Measurements from ENCODE around the gene SHISA4. TPM values are rescaled to one million over a fixed set of nuclear protein-coding genes. Genes with fewer than 3 reads are reported as not detected.

Gene SHISA4
- total and polyA plus RNA-seq, 2 donors (not counting 3 experiments of a cell fraction or from before 2014, with no cell fraction given), result 25.6 to 78.2 TPM

DNA sequence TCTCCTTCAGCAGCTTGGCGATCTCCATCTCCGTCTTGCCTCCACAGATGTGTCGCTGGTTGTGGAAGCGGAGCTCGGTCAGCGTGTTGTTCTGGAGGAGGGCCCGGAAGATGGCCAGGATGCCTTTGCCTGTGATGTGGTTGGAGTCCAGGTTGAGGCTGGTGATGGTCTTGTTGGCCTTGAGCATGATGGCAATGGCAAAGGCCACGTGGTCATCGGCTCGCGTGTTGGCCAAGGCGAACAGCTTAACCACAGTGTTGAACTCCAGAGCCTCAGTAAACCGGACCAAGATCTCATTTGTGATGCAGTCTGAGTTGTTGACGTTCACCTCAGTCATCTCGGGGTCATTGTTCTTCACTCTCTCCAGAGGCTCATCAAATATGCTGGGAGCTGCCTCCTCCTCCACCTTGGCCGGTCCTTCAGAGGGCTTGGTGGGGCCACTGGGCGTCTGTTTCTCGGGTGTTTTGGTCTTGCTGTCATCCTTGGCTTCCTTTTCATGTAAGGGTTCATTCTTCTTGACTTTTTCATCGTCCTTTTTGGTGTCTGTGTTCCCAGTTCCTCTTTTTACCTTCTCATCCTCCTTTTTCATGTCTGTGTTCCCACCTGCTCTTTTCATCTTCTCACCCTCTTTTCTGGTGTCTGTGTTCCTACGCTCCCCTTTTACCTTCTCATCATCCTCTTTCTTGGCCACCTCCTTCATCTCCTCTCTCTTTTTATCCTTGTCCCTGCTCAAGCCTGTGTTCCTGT, 11.2 kb downstream of the SHISA4 start:
- DNase-seq (ENCODE audit: low read depth, low spot score) (no peak), FAIRE-seq (no peak)
- Histone ChIP-seq H3K9me1 (replicated peaks; ENCODE audit: control insufficient read depth, extremely low read depth, insufficient read depth, low read length) (no peaks in the 10 kb centered on the region), H3K27ac (ENCODE audit: insufficient read depth, low read depth, low read length) (no peak overlapping the region), H3K79me2 (ENCODE audit: control insufficient read depth, insufficient read depth, low read length) (no peaks in the 10 kb centered on the region), H3K4me1 (ENCODE audit: control insufficient read depth, extremely low read depth, insufficient read depth, low read length) (peaks cover 10% of the 10 kb centered on the region), H4K20me1 (replicated peaks; ENCODE audit: control insufficient read depth, extremely low read depth, insufficient read depth, low read length) (no peaks in the 10 kb centered on the region), H3K9me3 (replicated peaks; ENCODE audit: control insufficient read depth, insufficient read depth, low read length) (no peaks in the 10 kb centered on the region), H2AFZ (ENCODE audit: low read depth, low read length) (no peak overlapping the region), H3K4me3 (replicated peaks in 1 of 3; ENCODE audit: insufficient read depth in 1 of 3, low read depth in 1 of 3, low read length in 3 of 3) (no peak overlapping the region), H3K4me2 (ENCODE audit: insufficient read depth, low read length) (no peak overlapping the region), H3K36me3 (ENCODE audit: control insufficient read depth in 2 of 2, extremely low read depth in 1 of 2, insufficient read depth in 2 of 2, low read length in 2 of 2) (no peaks in the 10 kb centered on the region), H3K9ac (replicated peaks; ENCODE audit: extremely low read depth, insufficient read depth, low read length) (no peak overlapping the region), H3K27me3 (ENCODE audit: control insufficient read depth in 2 of 2, insufficient read depth in 2 of 2, low read length in 2 of 2) (no peaks in the 10 kb centered on the region)
- dilution Hi-C loops (cut with MboI; ENCODE audit: extremely low pct_ligation_motif_present, low sequenced_read_pairs), result no loop called here
- ChIA-PET CTCF (interaction anchor here (0.5 to 10.8 kb wide), 5 partner anchors 14 to 69 kb away, joined by 3 to 577 read pairs (median 4); partner anchors contain the start of gene LMOD1), POLR2A (interaction anchor here (0.7 to 0.9 kb wide), 2 partner anchors 53 to 55 kb away, joined by 3 read pairs; partner anchors contain the start of gene TIMM17A)
- TF ChIP-seq FOS (IDR thresholded peaks at IDR 0.05; ENCODE audit: borderline replicate concordance, insufficient read depth, low read length), result no peak
- no peak for TF ChIP-seq POLR2A (IDR thresholded peaks at IDR 0.05; ENCODE audit: low read depth, low read length)
- TF ChIP-seq GATA2 (IDR thresholded peaks at IDR 0.05; ENCODE audit: insufficient read depth, insufficient read length, low read depth, low read length), result no peak
- TF ChIP-seq POLR2AphosphoS5 (IDR thresholded peaks at IDR 0.05; ENCODE audit: insufficient read depth, low read depth, low read length), result no peak
- no peak for TF ChIP-seq MYC (IDR thresholded peaks at IDR 0.05; ENCODE audit: low read depth, low read length)
- TF ChIP-seq EZH2 (IDR thresholded peaks at IDR 0.05; ENCODE audit: borderline replicate concordance, low read depth, low read length, severe bottlenecking), result no peak
- TF ChIP-seq JUN (IDR thresholded peaks at IDR 0.05; ENCODE audit: borderline replicate concordance, insufficient read depth, insufficient read length, low read depth), result no peak
- TF ChIP-seq, protein P1, sequence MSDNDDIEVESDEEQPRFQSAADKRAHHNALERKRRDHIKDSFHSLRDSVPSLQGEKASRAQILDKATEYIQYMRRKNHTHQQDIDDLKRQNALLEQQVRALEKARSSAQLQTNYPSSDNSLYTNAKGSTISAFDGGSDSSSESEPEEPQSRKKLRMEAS (IDR thresholded peaks at IDR 0.05; ENCODE audit: insufficient read depth, insufficient read length), result no peak
- TF ChIP-seq, protein P2, sequence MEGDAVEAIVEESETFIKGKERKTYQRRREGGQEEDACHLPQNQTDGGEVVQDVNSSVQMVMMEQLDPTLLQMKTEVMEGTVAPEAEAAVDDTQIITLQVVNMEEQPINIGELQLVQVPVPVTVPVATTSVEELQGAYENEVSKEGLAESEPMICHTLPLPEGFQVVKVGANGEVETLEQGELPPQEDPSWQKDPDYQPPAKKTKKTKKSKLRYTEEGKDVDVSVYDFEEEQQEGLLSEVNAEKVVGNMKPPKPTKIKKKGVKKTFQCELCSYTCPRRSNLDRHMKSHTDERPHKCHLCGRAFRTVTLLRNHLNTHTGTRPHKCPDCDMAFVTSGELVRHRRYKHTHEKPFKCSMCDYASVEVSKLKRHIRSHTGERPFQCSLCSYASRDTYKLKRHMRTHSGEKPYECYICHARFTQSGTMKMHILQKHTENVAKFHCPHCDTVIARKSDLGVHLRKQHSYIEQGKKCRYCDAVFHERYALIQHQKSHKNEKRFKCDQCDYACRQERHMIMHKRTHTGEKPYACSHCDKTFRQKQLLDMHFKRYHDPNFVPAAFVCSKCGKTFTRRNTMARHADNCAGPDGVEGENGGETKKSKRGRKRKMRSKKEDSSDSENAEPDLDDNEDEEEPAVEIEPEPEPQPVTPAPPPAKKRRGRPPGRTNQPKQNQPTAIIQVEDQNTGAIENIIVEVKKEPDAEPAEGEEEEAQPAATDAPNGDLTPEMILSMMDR (IDR thresholded peaks at IDR 0.05; ENCODE audit: extremely low read depth in 1 of 2, insufficient read depth in 1 of 2, low read depth in 1 of 2, low read length in 2 of 2), result no peak
- no TSS peak for BruUV-seq (replicated peaks)
- intact Hi-C loops (cut with micrococcal nuclease), result no loop called here
